ENCODE results near the gene TCF15. TPM values are rescaled to one million over a fixed set of nuclear protein-coding genes. Genes with fewer than 3 reads are reported as not detected.

TCF15 gene
- total RNA-seq, 1 experiment from 2014 or later: not detected

GRCh38 chr20:603116-603640 is 6.9 kb downstream of the TCF15 start:
- TF ChIP-seq CTCF (conservative IDR thresholded peaks at IDR 0.05) (no peak), EZH2 (IDR thresholded peaks at IDR 0.05; ENCODE audit: low read depth) (no peak)
- Histone ChIP-seq H3K27ac (no peak overlapping the region), H3K36me3 (ENCODE audit: low read depth) (no peaks in the 10 kb centered on the region), H3K4me3 (no peak overlapping the region), H3F3A (ENCODE audit: insufficient read depth, low read depth) (peaks cover 4% of the 10 kb centered on the region; the same call in 1 of the 2 replicates), H2AFZ (no peak overlapping the region), H3K4me1 (replicated peaks; ENCODE audit: insufficient read depth) (no peaks in the 10 kb centered on the region), H3K4me2 (no peak overlapping the region), H3K9me2 (ENCODE audit: insufficient read depth) (no peaks in the 10 kb centered on the region), H4K20me1 (ENCODE audit: insufficient read depth) (no peaks in the 10 kb centered on the region), H3K9me3 (ENCODE audit: insufficient read depth, low read depth) (no peaks in the 10 kb centered on the region), H3K79me2 (ENCODE audit: low read depth) (no peaks in the 10 kb centered on the region), H3K27me3 (ENCODE audit: insufficient read depth, low read depth) (no peaks in the 10 kb centered on the region)
- intact Hi-C loops (cut with micrococcal nuclease; ENCODE audit: unreplicated experiment): no loop called here
- no peak for DNase-seq
- CTCF ChIA-PET: no interaction called here
- POLR2A ChIA-PET (ENCODE audit: unreplicated experiment): interaction anchor here (0.6 kb wide), 1 partner anchor 230 kb away, joined by 6 read pairs; the partner anchor contains the start of gene FAM110A
- no TSS peak for BruUV-seq (replicated peaks)

GRCh38 chr20:602111-602970 is 7.8 kb downstream of the TCF15 start:
- H2AFZ ChIP-seq: no peak overlapping the region
- H3K4me3 ChIP-seq: no peak overlapping the region
- no peaks in the 10 kb centered on the region for H4K20me1 ChIP-seq (ENCODE audit: insufficient read depth)
- no peaks in the 10 kb centered on the region for H3K27me3 ChIP-seq (ENCODE audit: insufficient read depth, low read depth)
- POLR2A ChIA-PET (ENCODE audit: unreplicated experiment): interaction anchor here (0.5 kb wide), 1 partner anchor 140 kb away, joined by 7 read pairs; the partner anchor contains the start of gene TBC1D20
- intact Hi-C loops (cut with micrococcal nuclease; ENCODE audit: unreplicated experiment): no loop called here
- H3K79me2 ChIP-seq (ENCODE audit: low read depth): no peaks in the 10 kb centered on the region
- no peaks in the 10 kb centered on the region for H3K9me2 ChIP-seq (ENCODE audit: insufficient read depth)
- TF ChIP-seq EZH2 (IDR thresholded peaks at IDR 0.05; ENCODE audit: low read depth): no peak
- H3F3A ChIP-seq (ENCODE audit: insufficient read depth, low read depth): peaks cover 4% of the 10 kb centered on the region; the same call in 1 of the 2 replicates
- H3K27ac ChIP-seq: no peak overlapping the region
- H3K4me1 ChIP-seq (replicated peaks; ENCODE audit: insufficient read depth): no peaks in the 10 kb centered on the region
- H3K9me3 ChIP-seq (ENCODE audit: insufficient read depth, low read depth): no peaks in the 10 kb centered on the region
- CTCF ChIA-PET: interaction anchor here (0.6 kb wide), 1 partner anchor 128 kb away, joined by 3 read pairs; no protein-coding TSS in a partner anchor
- H3K4me2 ChIP-seq: no peak overlapping the region
- DNase-seq: no peak
- no peaks in the 10 kb centered on the region for H3K36me3 ChIP-seq (ENCODE audit: low read depth)
- no TSS peak for BruUV-seq (replicated peaks)

GRCh38 chr20:600736-601135 is 9.4 kb downstream of the TCF15 start:
- no peak overlapping the region for H3K27ac ChIP-seq
- no peaks in the 10 kb centered on the region for H3K4me1 ChIP-seq (replicated peaks; ENCODE audit: insufficient read depth)
- no peak for DNase-seq
- intact Hi-C loops (cut with micrococcal nuclease; ENCODE audit: unreplicated experiment): no loop called here
- no TSS peak for BruUV-seq (replicated peaks)
- TF ChIP-seq CTCF (conservative IDR thresholded peaks at IDR 0.05): no peak
- no peak for TF ChIP-seq EZH2 (IDR thresholded peaks at IDR 0.05; ENCODE audit: low read depth)
- peaks cover 4% of the 10 kb centered on the region; the same call in 1 of the 2 replicates for H3F3A ChIP-seq (ENCODE audit: insufficient read depth, low read depth)
- no peak overlapping the region for H2AFZ ChIP-seq
- H3K4me2 ChIP-seq: no peak overlapping the region
- ChIA-PET POLR2A (ENCODE audit: unreplicated experiment) (no interaction called here), CTCF (no interaction called here)
- H3K9me2 ChIP-seq (ENCODE audit: insufficient read depth): no peaks in the 10 kb centered on the region
- no peaks in the 10 kb centered on the region for H3K27me3 ChIP-seq (ENCODE audit: insufficient read depth, low read depth)
- H3K9me3 ChIP-seq (ENCODE audit: insufficient read depth, low read depth): no peaks in the 10 kb centered on the region
- no peaks in the 10 kb centered on the region for H3K36me3 ChIP-seq (ENCODE audit: low read depth)
- no peaks in the 10 kb centered on the region for H4K20me1 ChIP-seq (ENCODE audit: insufficient read depth)
- no peak overlapping the region for H3K4me3 ChIP-seq
- no peaks in the 10 kb centered on the region for H3K79me2 ChIP-seq (ENCODE audit: low read depth)
